ENCODE results near the gene H6PD.

DNA sequence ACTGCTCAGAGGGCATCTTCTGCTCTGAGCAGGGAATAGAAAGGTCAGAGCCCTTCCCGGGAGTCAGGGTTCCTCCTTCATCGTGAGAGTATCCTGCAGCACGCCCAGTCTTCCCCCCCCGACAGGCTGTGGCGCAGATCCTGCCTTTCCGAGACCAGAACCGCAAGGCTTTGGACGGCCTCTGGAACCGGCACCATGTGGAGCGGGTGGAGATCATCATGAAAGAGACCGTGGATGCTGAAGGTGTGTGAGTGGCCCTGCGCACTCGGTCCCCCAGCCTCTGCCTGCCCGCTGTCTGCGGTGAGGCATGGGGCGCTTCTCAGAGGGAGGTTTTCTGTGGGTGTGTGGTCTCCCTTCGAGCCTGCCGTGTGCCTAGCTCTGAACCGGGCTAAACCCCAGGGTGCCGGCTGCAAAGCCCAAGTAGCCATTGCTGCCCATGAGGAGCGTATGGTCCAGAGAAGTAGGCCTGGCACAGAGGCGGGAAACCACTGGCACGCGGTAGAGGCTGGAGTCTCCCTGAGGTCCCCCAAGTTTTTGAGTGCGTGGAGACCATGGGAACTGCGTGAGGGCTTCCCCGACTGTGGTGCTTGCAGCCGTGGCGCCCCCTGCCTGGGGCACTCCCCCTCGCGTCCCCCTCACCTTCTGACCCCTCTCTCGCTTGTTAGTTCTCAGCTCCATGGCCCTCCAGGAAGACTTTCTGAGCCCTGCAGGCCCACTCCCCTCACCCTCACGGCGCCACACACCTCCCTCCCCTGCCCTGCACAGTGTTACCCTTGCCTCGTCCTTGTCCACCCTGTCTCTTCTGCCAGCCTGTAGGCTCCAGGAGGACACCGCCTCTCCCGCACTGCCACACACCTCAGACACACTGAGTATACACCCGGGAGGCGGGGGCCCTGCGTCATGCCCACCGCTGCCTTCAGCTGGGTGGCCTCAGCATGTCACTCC lies 12.5 kb downstream of the H6PD start:
- TF ChIP-seq, protein P1, sequence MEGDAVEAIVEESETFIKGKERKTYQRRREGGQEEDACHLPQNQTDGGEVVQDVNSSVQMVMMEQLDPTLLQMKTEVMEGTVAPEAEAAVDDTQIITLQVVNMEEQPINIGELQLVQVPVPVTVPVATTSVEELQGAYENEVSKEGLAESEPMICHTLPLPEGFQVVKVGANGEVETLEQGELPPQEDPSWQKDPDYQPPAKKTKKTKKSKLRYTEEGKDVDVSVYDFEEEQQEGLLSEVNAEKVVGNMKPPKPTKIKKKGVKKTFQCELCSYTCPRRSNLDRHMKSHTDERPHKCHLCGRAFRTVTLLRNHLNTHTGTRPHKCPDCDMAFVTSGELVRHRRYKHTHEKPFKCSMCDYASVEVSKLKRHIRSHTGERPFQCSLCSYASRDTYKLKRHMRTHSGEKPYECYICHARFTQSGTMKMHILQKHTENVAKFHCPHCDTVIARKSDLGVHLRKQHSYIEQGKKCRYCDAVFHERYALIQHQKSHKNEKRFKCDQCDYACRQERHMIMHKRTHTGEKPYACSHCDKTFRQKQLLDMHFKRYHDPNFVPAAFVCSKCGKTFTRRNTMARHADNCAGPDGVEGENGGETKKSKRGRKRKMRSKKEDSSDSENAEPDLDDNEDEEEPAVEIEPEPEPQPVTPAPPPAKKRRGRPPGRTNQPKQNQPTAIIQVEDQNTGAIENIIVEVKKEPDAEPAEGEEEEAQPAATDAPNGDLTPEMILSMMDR (IDR thresholded peaks at IDR 0.05; ENCODE audit: low read depth, low read length), result no peak
- TF ChIP-seq EZH2phosphoT487 (IDR thresholded peaks at IDR 0.05; ENCODE audit: low read depth), result no peak
